Stromal cell of bone marrow (primary cell): ENCODE results near the gene METTL8.
"Not testable (repeated sequence)": the region's sequence is repeated elsewhere in the genome, so short reads cannot be mapped to it uniquely, and the experiment has no call there.

Source experiments
- DNase-seq: peaks from one replicate; pipeline ENCODE4 v3.0.0-alpha.2; 2012; ENCODE audit warnings: low read depth

The METTL8 gene

GRCh38 chr2:171430516-171431410 lies 3.0 kb downstream of the METTL8 start:
- DNase-seq = no peak

GRCh38 chr2:171422710-171423495 lies 10.9 kb downstream of the METTL8 start:
- not testable (repeated sequence) for DNase-seq

GRCh38 chr2:171420728-171421563 lies 12.8 kb downstream of the METTL8 start:
- no peak for DNase-seq

GRCh38 chr2:171419333-171419732 lies 14.5 kb downstream of the METTL8 start:
- no peak for DNase-seq

- peak; percentile 94 for DNase-seq
Observed at GRCh38 chr2:171416009-171416926, 17.5 kb downstream of the METTL8 start.

DNA sequence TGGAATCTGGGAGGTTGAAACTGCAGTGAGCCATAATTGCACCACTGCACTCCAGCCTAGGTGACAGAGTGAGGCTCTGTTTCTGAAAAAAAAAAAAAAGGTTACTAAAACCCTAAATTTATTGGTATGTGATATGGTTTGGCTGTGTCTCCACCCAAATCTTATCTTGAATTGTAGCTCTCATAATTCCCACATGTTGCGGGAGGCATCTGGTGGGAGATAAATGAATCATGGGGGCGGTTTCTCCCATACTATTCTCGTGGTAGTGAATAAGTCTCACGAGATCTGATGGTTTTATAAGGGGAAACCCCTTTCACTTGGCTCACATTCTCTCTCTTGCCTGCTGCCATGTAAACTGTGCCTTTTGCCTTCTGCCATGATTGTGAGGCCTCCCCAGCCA lies 19.1 kb downstream of the METTL8 start:
- not testable (repeated sequence) for DNase-seq

- no peak for DNase-seq
Observed at GRCh38 chr2:171412571-171413175, 21.1 kb downstream of the METTL8 start.

GRCh38 chr2:171411791-171412483 lies 21.9 kb downstream of the METTL8 start:
- DNase-seq = no peak

GRCh38 chr2:171411214-171411613 lies 22.6 kb downstream of the METTL8 start:
- DNase-seq = no peak

DNA sequence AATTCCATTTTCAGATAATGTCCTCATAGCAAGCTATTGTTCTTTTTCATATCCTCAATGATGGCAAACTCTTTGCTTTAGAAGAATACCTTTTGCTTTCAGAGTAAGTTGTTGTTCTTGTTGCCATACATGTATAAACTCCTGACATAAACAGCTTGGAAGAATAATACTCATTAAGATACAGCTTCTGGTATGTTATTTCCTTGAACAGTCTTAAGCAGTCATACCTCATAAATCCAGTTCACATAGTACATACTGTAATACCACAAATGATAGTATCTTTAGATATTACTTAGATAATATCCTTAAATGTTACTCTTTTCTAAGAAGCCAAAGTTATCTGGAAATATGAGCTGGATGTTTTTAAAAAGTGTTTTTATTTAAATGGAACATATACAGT lies 23.2 kb downstream of the METTL8 start:
- no peak for DNase-seq

- DNase-seq = no peak
Observed at GRCh38 chr2:171410101-171410500, 23.7 kb downstream of the METTL8 start.

DNA sequence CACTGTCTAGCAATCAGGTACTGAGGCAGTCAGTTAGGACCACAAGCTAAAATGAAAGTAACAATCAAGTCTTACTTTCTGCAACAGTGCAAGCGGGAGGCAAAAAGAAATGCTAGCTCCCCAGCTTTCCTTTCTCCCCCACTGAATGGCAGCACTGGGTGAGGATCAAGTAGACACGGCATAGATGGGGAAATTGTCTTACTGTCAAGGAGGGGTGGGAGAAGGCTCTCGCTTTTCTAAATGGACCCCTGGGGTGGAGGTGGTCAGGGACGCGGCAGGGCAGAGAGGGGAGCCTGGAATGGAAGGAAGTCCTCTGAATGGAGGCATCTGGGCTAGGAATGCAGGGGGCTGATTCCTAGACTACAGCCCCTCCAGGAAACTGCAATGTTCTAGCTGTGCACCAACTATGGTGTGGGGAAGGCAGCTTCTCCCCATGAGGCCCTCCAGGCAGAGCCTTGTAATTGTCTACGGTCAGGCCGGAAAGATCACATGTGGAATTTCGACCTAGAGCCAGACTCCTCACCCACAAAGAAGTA lies 24.3 kb downstream of the METTL8 start:
- DNase-seq = no peak

GRCh38 chr2:171407676-171408044 lies 26.1 kb downstream of the METTL8 start:
- no peak for DNase-seq

DNA sequence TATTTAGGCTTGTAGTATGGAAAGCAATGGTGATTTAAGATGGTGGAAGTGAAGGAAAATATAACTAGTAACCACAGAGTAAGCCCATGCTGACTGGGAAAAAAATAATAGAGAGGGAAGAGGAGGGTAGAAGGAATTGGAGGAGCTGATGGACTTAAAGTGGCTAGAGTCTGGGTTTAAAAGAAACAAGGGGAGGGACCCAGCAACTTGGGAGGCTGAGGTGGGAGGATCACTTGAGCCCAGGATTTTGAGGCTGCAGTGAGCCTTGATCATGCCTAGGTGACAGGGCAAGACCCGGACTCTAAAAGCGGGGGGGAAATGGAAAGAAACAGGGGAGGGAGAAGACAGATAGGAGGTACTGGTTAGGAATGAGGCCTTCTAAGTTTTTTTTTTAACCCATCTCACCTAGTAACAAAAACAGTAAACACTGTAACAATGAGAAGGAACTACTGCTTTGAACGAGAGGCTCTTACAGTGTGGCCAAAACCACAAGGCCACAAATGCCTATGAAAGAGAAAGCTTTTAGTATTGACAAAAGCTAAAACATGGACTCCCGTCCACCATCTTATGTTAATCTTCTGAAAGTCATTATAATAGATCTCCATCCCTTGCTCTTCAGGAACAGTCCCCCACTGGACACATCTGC lies 26.6 kb downstream of the METTL8 start:
- no peak for DNase-seq

DNA sequence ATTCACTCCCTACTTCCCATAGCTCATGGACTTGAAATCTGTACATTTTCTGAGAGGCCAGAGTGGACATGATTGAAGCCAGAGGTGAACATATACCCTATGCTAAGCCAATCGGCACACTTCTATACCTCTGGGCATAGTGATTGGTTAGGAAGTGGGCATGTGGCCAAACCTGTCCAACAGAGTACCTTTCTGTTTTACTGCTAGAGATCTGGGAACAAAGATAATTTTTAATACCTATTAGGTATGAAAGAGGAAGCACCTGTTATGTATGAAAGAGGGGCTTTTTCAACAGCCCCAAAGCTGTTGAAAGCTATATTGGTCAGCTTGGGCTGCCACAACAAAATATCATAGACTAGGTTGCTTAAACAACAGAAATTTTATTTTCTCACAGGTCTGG lies 27.7 kb downstream of the METTL8 start:
- DNase-seq = no peak

- no peak for DNase-seq
Observed at GRCh38 chr2:171405546-171405945, 28.2 kb downstream of the METTL8 start.

DNA sequence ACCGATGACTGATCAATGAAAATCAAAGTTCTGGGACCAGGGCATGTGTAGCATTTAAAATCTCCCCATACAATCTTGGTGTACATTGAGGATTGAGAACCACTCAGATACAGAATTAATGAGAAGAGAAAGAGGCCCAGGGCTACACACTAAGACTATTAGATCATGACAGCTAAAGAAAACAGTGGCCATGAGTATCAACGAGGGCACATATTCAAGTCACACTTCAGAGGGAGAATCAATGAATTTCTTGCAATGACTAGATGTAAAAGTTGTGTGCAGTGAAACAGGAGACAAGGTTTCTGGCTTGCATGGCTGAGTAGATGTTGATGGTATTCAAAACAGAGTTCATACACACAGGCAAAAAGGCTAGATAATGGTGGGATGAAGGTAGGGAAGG lies 29.1 kb downstream of the METTL8 start:
- DNase-seq = no peak

DNA sequence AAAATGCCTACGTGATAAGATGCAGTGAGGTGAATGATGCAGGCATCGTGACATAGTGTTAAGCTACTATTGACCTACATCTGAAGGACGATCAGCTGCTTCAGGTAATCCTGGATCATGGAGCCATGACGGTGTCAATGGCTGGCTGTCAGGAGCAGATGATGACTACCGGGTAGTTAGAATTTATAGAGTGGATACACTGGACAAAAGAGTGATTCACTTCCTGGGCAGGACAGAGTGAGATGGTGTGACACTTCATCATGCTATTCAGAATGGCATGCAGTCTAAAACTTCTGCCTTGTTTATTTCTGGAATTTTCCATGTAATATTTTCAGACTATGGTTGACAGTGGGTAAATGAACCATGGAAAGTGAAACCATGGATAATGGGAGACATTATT lies 29.5 kb downstream of the METTL8 start:
- DNase-seq = peak; percentile 42

DNA sequence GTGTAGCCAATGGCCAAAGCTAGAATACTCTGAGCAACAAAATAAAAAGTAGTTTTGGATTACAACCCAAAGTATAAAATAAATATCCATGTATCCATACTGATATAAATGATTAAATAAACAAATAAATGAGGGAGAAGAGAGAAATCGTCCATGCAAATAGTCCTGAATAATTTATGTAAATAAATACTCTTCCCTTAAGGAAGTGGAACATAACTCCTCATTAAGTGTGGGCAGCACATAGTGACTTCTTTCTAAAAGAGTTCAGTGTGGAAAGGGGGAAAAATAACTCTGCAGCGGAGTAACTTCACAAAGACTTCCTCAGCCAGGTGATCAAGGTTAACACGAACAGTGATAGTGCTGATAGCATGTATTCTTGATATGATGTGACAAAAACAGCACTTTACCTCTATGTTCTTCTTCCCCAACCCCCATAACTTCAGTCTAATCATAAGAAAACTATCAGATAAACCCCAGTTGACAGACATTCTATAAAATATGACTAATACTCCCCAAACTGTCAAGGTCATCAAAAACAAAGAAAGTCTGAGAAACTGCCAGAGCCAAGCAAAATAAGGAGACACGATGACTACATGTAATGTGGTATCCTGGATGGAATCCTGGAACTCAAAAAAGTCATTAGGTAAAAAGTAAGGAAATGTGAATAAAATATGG lies 30.7 kb downstream of the METTL8 start:
- peak; percentile 60 for DNase-seq
